Measurements from ENCODE around the gene FKBP2. TPM values are rescaled to one million over a fixed set of nuclear protein-coding genes. Genes with fewer than 3 reads are reported as not detected.

FKBP2 gene
- total RNA-seq, 1 donor from 2014 or later: 32.7 TPM

DNA sequence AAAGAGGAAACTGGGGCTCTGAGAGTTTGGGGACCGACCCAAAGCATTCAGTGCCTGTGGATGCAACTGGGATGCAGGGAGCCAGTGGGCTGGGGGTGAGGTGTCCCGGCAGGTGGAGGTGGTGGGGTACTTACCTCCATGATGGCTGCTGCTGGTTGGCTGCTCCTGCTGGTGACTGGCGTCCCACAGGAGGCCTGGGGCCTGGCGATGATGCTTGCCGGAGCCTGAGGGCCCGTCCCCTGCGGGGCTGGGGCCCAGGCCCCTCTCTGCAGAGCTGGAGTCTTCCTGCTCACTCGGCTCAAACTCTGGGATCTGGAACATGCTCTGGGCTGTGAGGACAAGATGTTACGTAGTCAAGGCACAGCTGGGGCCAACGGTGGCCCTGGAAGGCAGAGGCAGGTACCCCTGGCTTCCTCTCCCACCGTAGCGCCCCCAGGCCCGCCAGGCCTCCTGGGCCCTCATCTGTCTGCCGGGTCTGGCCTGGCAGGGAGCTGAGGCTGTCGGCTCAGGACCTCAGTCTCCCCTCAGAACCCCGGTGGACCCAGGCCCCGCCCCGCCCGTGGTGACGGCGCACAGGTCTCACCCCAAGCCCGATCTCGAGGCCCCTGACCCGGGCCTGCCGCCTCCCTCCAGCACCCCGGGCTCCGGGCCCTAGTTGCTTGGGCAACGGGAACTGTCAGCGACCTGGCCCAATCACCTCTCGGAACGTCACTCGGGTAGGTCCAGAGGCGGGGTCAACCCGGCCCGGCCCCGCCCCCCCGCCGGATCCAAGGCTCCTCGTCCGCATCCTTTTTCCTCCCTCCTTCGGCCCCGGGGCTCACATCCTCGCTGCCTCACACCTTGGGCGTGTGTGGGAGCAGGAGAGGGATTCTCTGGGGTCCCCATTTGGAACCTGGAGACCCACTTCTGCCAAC is 43.4 kb downstream of the FKBP2 start, which contains the start of gene BAD:
TSS of gene BAD (minus strand) at position 618 of the 914 bp plus-strand sequence. CDS start at position 321, 297 bp downstream.
- peak; percentile 97 for DNase-seq (ENCODE audit: low spot score)

DNA sequence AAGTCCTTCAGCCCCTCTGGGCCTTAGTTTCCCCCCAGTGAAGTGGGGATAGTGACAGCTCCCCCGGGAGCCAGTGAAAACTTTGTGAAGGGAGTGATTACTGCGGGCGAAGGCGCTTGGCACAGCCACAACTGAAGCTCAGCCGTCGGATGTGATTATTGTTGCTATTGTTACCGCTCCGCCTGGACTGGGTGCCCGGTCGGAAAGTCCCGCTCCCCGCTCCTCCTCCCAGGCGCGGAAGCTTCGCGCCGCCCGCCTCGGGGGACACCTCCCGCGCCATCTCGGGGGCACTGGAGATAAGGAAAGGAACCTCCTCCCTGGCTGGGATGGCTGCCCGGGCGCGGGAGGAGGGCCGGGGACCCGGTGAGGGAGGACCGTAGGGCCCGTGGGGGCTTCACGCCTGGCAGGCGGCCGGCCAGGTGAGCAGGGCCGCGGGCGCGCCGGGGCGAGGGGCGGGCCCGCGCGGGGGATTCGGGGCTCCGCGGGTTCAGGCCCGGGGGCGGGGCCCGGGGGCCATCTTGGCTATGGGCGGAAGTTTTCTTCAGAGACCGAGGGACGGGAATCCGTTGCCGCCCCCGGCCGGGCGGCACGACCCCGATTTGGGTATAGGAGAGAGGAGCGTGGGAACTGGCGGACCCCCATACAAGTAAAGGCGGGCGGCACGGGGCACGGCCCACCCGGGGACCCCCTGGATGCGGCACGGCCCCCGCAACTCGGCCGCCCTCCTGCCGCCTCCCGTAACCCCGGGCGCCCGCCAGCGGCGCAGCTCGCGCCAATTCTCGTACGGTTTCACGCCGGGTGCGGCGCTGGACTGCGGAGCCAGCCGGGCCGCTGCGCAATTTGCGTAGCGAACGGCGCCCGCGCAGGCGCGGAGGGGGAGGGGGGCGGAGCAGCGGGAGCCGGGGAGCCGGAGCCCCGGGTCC is 44.3 kb downstream of the FKBP2 start, which contains the start of gene GPR137:
TSS of gene GPR137 (plus strand) at position 887 of the 923 bp plus-strand sequence. CDS start 677 bp downstream, outside the sequence.
- DNase-seq (ENCODE audit: low spot score): peak; percentile 92

DNA sequence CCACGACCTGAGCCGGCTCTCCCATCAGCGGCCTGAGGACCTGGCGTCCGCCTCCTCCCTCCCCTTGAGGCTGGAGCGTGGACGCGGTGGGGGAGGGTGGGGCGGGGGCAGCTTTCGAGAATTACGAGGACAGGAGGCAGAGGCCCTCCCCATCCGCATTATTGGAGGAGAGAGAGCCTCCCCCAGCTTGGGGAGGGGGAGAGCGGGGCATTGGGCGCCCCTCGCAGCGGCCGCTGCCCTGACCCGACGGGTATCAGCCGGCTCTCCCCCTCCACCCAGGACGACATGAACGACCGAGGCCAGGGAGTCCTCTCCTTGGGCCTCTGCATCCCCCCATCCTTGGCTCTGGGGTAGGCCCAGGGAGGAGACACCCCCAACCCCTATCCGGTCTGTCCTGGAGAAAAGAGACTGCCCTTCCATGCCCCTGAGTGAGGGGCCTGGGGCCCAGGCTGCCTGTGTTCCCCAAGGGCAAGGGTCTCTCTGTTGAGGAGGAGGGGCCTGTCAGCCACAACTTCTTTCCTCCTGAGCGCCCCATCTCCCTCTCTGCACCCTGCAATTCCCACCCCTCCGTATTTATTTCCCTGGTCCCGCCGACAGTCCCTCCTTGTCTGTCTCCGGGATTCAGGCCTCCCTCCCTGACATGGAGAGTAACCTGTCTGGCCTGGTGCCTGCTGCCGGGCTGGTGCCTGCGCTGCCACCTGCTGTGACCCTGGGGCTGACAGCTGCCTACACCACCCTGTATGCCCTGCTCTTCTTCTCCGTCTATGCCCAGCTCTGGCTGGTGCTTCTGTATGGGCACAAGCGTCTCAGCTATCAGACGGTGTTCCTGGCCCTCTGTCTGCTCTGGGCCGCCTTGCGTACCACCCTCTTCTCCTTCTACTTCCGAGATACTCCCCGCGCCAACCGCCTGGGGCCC is 45.2 kb downstream of the FKBP2 start:
- DNase-seq (ENCODE audit: low spot score): no peak

DNA sequence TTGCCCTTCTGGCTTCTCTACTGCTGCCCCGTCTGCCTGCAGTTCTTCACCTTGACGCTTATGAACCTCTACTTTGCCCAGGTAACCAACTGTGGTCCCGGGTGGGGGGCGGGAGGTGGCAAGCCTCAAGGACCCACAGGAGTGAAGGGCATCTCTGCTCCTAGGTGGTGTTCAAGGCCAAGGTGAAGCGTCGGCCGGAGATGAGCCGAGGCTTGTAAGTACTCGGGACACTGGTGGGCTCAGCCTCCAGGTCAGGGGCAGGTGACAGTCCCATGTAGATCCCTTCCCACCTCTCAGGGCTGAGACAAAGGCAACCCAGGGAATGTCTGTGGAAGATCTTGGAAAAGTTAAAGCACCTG is 45.9 kb downstream of the FKBP2 start:
- no peak for DNase-seq (ENCODE audit: low spot score)

DNA sequence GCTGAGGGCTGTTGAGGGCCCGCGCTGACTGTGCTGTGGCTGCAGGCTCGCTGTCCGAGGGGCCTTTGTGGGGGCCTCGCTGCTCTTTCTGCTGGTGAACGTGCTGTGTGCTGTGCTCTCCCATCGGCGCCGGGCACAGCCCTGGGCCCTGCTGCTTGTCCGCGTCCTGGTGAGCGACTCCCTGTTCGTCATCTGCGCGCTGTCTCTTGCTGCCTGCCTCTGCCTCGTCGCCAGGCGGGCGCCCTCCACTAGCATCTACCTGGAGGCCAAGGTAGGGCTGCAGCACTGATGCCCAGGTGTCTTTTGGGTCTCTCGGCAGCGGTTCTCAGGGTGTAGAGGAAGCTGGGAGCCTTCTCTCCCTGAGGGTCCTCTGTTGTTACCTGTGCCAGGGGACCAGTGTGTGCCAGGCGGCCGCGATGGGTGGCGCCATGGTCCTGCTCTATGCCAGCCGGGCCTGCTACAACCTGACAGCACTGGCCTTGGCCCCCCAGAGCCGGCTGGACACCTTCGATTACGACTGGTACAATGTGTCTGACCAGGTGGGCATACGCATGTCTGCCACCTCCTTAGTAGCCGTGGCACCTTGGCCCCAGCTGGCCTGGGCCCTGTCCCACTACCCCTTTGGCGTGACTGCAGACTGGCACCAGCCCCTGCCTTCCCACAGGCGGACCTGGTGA is 46.9 kb downstream of the FKBP2 start:
- no peak for DNase-seq (ENCODE audit: low spot score)

DNA sequence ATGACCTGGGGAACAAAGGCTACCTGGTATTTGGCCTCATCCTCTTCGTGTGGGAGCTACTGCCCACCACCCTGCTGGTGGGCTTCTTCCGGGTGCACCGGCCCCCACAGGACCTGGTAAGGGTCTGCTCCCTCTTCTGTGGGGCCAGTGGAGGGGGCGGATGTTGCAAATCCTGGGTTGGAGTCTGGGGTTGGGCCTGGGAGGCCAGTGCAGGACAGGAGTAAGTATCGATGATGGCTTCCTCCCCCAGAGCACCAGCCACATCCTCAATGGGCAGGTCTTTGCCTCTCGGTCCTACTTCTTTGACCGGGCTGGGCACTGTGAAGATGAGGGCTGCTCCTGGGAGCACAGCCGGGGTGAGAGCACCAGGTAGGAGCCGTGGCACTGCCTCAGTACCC is 47.5 kb downstream of the FKBP2 start:
- DNase-seq (ENCODE audit: low spot score): no peak

DNA sequence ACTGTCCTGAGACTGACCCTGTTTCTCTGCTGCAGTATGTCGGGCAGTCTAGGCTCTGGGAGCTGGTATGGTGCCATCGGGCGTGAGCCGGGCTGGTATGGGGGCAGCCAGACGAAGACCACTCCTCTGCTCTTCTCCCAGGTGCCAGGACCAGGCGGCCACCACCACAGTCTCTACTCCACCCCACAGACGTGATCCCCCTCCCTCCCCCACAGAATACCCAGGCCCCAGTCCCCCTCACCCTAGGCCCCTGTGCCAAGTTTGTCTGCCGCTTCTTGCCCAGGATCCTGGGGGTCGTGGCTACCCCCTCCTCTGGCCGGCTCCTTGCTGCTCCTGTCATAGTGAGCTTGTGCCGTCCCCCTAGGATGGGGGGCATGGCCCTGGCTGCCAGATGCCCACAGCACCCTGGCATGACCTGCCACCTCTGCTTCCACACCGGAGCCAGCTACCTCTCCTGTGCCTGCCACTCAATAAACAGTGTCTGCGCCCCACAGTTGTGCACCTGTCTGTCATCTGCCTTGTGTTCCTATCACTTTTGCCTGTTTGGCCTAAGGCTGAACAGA is 48.2 kb downstream of the FKBP2 start:
- no peak for DNase-seq (ENCODE audit: low spot score)

DNA sequence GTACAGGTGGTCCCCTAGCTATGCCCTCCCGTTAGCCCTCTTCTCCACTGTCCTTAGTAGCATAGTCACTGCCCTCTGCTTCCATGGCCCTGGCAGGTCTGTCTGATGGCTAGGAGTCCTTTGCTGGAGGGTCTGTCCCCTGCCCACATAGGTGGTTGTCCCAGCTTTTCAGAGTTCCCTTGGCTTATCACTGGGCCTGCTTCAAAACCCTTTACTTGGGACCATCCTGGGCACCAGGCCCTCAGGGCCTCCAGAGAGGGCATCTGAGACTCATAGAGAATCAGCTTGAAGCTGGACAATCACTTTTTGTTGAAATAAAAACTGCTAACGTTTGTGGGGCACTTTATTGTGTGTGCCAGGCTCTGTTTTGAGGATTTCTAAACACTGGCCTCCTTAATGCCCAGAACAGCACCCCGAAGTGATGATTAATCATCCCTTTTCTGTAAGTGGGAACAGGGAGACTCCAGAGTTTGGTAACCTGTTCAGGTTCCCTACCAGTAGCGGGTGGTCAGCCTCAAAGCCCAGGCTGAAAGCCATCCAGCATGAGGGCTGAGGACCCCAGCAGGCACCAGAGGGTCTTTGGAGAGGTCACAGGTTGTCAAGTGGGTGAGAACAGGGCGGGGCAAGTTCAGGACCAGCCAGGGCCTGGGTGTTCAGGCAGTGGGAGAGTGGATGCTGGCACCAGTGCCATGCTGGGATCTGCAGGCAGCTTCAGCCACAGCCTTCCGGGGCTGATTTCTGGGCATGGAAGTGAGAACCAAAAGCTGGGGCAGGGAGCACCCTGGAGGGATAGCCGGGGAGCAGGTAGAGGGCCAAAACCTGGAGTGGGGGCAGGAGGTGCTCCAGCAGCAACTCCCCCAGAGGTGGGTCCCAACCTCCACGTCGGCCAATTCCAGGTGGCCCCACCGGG is 49.7 kb downstream of the FKBP2 start:
- no peak for DNase-seq (ENCODE audit: low spot score)

DNA sequence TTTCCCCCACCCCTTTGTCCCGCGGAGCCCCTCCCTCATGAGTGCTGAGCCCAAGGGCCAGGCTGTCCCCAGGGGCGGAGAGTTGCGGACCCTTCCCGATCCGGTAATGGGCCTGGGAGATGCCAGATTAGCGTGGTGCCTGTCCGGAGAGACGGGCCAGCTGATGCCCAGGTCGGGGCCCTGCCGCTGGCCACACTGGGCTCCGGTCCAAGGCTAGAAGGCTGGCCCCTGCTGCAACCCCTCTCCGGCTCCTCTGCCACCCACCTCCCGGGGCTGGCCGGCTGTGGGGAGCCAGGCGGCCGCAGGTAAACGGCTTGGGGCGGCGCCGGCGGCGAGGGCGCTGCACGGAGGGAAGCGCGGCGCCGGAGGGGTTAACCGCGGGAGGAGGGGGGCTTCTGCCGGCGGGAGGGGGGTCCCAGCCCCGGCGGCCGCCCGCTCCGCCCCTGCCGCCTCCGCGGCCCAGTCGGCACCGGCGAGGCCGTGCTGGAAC is 50.4 kb downstream of the FKBP2 start, which contains the start of gene KCNK4:
TSS of gene KCNK4 (plus strand) at position 41 of the 490 bp plus-strand sequence. CDS start 1,717 bp downstream, outside the sequence.
- DNase-seq (ENCODE audit: low spot score): no peak

DNA sequence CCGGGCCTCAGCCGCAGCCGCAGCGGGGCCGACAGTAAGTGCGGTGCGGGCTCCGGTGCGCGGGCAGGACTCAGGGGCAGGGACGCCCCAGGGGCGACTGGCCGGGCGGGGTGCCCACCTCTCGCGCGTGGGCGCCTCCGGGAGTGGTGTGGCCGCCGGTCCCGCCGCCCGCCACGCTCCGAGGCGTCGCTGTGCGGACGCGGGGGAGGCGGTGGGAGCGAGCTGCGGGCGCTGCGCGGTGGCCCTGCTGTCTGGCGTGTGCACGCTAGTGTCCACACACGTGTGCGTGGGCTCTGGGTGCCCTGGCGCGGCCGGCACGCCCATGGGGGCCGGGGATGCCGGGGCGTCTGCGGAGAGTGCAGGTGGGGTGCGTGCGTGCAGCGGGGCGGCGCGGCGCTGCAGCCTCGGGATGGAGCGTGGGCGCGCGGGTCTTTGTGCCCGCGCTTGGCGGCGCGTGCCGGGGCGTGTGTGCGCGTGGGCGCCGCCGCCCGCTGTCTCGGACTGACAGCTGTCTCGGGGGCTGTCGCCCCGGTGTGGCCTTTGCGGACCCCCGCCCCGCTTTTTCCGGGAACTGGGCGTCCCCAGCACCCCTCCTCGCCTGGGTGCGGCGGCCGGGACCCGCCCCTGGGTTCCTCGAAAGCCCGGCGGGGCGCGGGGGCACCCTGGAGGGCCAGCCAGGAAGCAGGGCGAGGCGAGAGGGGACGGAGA is 51.0 kb downstream of the FKBP2 start:
- no peak for DNase-seq (ENCODE audit: low spot score)

DNA sequence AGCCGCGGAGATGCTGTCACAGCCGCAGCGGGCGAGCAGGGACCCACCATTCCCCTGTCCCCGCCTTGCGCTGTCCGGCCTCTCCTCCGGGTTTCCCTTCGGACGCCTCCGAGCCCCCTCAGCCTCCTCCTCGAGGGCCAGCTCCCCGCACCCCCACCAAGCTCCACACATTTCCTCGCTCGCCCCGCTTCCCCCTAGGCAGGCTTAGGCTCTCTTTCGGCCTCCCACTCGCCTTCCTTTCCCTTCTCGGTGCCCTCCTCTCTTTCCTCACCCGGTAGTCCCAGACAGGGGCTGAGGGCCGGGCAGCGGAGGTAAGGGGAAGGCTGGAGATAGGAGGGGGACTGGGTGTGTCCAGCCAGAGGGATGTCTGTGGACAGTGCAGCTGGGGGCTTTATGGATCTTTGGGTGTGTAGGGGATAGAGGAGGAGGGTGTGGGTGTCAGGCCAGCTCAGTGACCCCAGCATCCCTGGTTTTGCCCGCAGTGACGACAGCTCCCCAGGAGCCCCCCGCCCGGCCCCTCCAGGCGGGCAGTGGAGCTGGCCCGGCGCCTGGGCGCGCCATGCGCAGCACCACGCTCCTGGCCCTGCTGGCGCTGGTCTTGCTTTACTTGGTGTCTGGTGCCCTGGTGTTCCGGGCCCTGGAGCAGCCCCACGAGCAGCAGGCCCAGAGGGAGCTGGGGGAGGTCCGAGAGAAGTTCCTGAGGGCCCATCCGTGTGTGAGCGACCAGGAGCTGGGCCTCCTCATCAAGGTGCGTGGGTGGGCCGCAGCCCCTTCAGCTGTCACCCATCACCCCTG is 51.8 kb downstream of the FKBP2 start:
- no peak for DNase-seq (ENCODE audit: low spot score)

Other genes with a start within 250 kb of the FKBP2 start
- gene FLRT1, start 205.2 kb upstream of the FKBP2 start, total RNA-seq (ENCODE audit: insufficient read depth, low replicate concordance): 0.48 TPM
- 8.9 TPM for gene MACROD1, start 75.0 kb upstream of the FKBP2 start, total RNA-seq (ENCODE audit: insufficient read depth, low replicate concordance)
- 47.2 TPM for gene STIP1, start 54.9 kb upstream of the FKBP2 start, total RNA-seq (ENCODE audit: insufficient read depth, low replicate concordance)
- 14.2 TPM for gene FERMT3, start 34.4 kb upstream of the FKBP2 start, total RNA-seq (ENCODE audit: insufficient read depth, low replicate concordance)
- gene TRPT1, start 14.9 kb upstream of the FKBP2 start, total RNA-seq (ENCODE audit: insufficient read depth, low replicate concordance): 23.6 TPM
- gene NUDT22, start 14.8 kb upstream of the FKBP2 start, total RNA-seq (ENCODE audit: insufficient read depth, low replicate concordance): 17.3 TPM
- gene DNAJC4, start 10.5 kb upstream of the FKBP2 start, total RNA-seq (ENCODE audit: insufficient read depth, low replicate concordance): 13.5 TPM
- gene VEGFB, start 6.5 kb upstream of the FKBP2 start, total RNA-seq (ENCODE audit: insufficient read depth, low replicate concordance): 46.9 TPM
- gene PPP1R14B, start 5.8 kb downstream of the FKBP2 start, total RNA-seq (ENCODE audit: insufficient read depth, low replicate concordance): 60.4 TPM
- 17.6 TPM for gene PLCB3, start 10.4 kb downstream of the FKBP2 start, total RNA-seq (ENCODE audit: insufficient read depth, low replicate concordance)
- 52.5 TPM for gene BAD, start 43.6 kb downstream of the FKBP2 start, total RNA-seq (ENCODE audit: insufficient read depth, low replicate concordance)
- 0.48 TPM for gene GPR137, start 44.8 kb downstream of the FKBP2 start, total RNA-seq (ENCODE audit: insufficient read depth, low replicate concordance)
- gene KCNK4, start 50.2 kb downstream of the FKBP2 start, total RNA-seq (ENCODE audit: insufficient read depth, low replicate concordance): 3.6 TPM
- not detected for gene CATSPERZ, start 59.3 kb downstream of the FKBP2 start, total RNA-seq (ENCODE audit: insufficient read depth, low replicate concordance)
- 12.0 TPM for gene ESRRA, start 64.4 kb downstream of the FKBP2 start, total RNA-seq (ENCODE audit: insufficient read depth, low replicate concordance)
- gene TRMT112, start 76.5 kb downstream of the FKBP2 start, total RNA-seq (ENCODE audit: insufficient read depth, low replicate concordance): 226 TPM
- gene PRDX5, start 77.0 kb downstream of the FKBP2 start, total RNA-seq (ENCODE audit: insufficient read depth, low replicate concordance): 152 TPM
- gene CCDC88B, start 99.1 kb downstream of the FKBP2 start, total RNA-seq (ENCODE audit: insufficient read depth, low replicate concordance): 3.6 TPM
- gene RPS6KA4, start 118.1 kb downstream of the FKBP2 start, total RNA-seq (ENCODE audit: insufficient read depth, low replicate concordance): 16.4 TPM